ENCODE results near the gene BRMS1.
A peak's percentile ranks its signal among the peaks of the same experiment; 100 is the strongest.

The BRMS1 gene

DNA sequence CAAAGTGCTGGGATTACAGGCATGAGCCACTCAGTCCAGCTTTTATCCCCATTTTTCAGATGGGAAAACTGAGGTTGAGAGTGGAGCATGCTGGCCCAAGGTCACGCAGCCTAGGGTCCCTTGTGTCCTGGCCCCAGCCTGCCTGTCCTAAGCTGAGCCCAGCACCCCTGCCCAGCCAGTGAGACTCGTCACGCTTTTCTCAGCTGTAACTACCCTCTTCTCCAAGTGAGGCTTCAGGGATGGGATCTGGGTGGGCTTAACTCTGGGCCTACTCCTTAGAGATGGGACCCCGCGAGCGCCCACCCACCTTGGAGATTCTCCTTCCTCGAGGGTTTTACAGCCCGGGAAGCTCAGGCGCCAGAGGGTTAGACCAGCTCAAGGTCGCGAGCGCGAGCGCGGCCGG, 53.6 kb downstream of the BRMS1 start:
- no peak overlapping the region for H3K27ac ChIP-seq (ENCODE audit: low read length)
- H3K27me3 ChIP-seq (ENCODE audit: low read depth, low read length), result peaks cover 21% of the 10 kb centered on the region
- H3K36me3 ChIP-seq (ENCODE audit: control insufficient read depth in 1 of 2, insufficient read depth in 2 of 2, low read length in 2 of 2), result peaks cover 0 to 7% of the 10 kb centered on the region in 2 donors
- peaks cover 12 to 32% of the 10 kb centered on the region in 2 donors for H3K4me1 ChIP-seq (ENCODE audit: control insufficient read depth in 1 of 2, insufficient read depth in 2 of 2, low read length in 2 of 2)
- H3K9me3 ChIP-seq (ENCODE audit: control insufficient read depth in 1 of 2, low read length in 2 of 2), result no peaks in the 10 kb centered on the region
- no peak overlapping the region for H3K4me3 ChIP-seq (ENCODE audit: low read depth in 1 of 2, low read length in 2 of 2)

DNA sequence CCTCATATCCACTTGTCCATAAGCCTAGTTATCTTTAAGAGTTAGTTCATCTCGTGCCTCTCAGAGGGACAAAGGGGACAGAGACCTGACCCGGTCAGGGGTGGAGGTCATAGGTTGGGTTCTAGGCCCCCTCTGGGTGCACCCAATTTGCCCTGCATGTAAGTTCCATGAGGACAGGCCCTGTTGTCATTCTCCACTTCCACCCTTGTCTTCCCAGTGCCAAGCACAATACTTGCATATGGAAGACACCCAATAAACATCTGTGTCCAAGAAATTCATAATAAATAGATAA, 54.6 kb downstream of the BRMS1 start:
- H3K9me3 ChIP-seq (ENCODE audit: control insufficient read depth in 1 of 2, low read length in 2 of 2), result no peaks in the 10 kb centered on the region
- peaks cover 21% of the 10 kb centered on the region for H3K27me3 ChIP-seq (ENCODE audit: low read depth, low read length)
- peak overlapping the region in 1 of 2 donors; percentile 78 for H3K4me3 ChIP-seq (ENCODE audit: low read depth in 1 of 2, low read length in 2 of 2)
- H3K36me3 ChIP-seq (ENCODE audit: control insufficient read depth in 1 of 2, insufficient read depth in 2 of 2, low read length in 2 of 2), result peaks cover 7% of the 10 kb centered on the region in 2 donors
- no peak overlapping the region for H3K27ac ChIP-seq (ENCODE audit: low read length)
- peaks cover 12 to 32% of the 10 kb centered on the region in 2 donors for H3K4me1 ChIP-seq (ENCODE audit: control insufficient read depth in 1 of 2, insufficient read depth in 2 of 2, low read length in 2 of 2)

DNA sequence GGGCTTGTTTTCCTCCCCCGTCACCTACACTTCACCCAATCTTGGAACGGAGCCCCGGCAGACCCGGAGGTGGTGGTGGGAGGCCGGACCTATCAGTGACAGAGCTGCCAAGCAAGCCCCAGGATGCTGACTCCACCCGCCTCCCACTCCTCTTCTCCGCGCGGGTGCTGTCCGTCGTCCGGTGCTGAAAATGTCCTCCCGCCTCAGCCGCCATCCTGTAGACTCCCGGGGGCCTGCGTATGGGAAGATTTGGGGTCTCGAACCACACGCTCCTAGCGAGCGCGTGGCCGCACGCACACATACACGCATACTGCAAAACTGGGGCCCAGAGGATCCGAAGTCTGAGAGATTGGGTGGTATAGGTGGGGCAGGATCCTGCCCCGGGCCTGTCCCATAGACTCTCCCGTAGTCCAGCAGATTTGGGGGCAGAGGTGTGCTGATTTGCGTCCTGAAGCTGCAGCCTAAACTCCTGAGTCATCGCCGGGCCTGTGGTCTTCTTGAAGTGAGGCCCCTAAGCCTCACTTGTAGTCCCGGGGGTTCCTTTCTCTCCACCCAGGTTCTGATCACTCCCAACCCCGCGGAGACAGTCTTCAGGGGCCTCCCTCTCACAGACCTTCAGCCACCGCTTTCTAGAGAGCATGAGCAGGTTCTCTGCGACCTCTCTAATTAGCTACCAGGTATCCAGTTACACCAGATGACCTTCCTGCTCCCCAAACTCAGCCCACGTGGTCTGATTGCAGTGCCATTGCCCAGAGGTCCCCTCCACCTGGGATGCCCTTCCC, 55.2 kb downstream of the BRMS1 start:
- H3K27ac ChIP-seq (ENCODE audit: low read length), result peak overlapping the region; percentile 80
- H3K27me3 ChIP-seq (ENCODE audit: low read depth, low read length), result peaks cover 21% of the 10 kb centered on the region
- H3K4me3 ChIP-seq (ENCODE audit: low read depth in 1 of 2, low read length in 2 of 2), result peak overlapping the region; percentile 78 to 90
- H3K9me3 ChIP-seq (ENCODE audit: control insufficient read depth in 1 of 2, low read length in 2 of 2), result no peaks in the 10 kb centered on the region
- H3K36me3 ChIP-seq (ENCODE audit: control insufficient read depth in 1 of 2, insufficient read depth in 2 of 2, low read length in 2 of 2), result peaks cover 7 to 10% of the 10 kb centered on the region in 2 donors
- H3K4me1 ChIP-seq (ENCODE audit: control insufficient read depth in 1 of 2, insufficient read depth in 2 of 2, low read length in 2 of 2), result peaks cover 12 to 32% of the 10 kb centered on the region in 2 donors

DNA sequence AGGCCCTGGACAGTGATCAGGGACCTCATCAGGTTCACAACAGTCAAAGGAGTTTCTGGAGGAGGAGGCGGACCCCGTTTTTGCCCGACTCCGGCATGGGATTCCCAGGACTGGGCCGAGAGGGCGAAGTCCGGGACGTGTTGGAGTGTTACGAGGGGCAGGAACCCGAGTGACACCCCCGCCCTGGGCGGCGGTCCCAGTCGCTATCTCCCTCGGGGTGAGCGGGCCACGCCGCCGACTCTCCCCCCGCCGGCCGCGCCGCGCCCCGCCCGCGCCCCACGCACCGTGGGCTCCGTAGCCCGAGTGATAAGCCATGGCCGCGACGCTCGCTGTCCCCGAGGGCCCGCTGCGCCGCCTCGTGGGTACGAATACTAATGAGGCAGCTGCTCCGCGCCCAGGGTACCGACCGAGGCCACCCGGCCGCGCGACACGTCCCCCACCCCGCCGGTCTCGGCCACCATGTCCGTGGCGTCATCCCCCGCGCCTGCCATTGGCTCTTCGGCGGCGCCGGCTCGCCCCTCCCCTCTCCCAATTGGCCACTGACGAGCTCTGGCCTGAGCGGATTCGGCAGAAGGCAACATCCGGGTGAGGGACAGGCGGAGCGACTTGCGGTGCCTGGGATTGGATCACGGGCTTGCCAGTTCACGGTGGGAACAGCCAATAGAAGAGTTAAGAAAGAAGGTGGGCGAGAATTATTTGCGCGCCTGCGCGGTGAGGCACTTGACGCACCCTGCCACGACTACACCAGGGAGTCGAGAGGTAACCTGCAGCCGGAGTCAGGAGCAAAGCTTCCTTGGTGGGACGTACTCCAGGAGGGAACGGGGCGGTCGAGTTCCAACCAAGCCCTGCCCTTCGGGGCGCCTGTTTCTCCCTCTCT, 56.0 kb downstream of the BRMS1 start, which contains the start of gene YIF1A:
Gene YIF1A (minus strand): TSS at position 473 of the 877 bp plus-strand sequence. CDS start 158 bp downstream, at position 315.
- peaks cover 21% of the 10 kb centered on the region for H3K27me3 ChIP-seq (ENCODE audit: low read depth, low read length)
- H3K36me3 ChIP-seq (ENCODE audit: control insufficient read depth in 1 of 2, insufficient read depth in 2 of 2, low read length in 2 of 2), result peaks cover 7 to 17% of the 10 kb centered on the region in 2 donors
- H3K4me1 ChIP-seq (ENCODE audit: control insufficient read depth in 1 of 2, insufficient read depth in 2 of 2, low read length in 2 of 2), result peaks cover 12 to 32% of the 10 kb centered on the region in 2 donors
- no peaks in the 10 kb centered on the region for H3K9me3 ChIP-seq (ENCODE audit: control insufficient read depth in 1 of 2, low read length in 2 of 2)
- peak within 1 kb of the TSS; percentile 78 to 90 for H3K4me3 ChIP-seq (ENCODE audit: low read depth in 1 of 2, low read length in 2 of 2)
- peak within 1 kb of the TSS; percentile 86 for H3K27ac ChIP-seq (ENCODE audit: low read length)

DNA sequence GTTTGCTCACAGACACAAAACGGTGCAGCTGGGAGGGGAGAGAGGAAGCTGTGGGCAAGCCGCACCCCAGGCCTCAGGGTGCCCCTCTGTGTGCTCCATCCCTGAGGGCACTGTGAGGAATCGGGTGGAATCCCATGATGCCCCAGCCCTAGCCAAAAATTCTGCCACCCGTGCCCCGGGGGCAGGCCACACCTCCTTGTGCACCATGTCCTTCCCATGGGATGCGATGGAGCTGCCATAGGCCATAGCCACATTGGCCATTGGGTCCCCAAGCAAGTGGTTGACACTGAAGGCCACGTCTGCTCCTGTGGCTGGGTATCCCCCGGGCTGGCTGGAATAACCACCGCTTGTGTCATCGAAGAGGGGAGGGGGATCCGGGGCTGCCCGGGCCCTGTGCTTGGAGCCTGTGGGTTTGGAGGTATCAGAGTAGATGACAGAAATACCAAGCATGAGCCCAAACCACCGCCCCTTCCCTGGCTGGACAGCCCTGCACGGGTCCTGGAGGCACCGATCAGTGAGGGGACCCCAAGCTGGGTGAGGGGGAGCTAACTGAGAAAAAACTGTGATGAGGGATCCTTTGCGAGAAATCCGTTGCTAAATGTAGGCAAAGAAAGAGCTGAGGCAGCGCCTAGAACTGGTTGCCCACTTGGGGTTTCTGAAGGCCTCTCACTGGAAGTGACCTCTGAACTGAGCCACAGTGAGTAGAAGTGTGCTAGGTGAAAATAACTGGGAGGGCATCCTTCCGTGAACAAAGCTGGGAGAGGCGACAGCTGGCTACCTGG, 56.8 kb downstream of the BRMS1 start:
- H3K4me3 ChIP-seq (ENCODE audit: low read depth in 1 of 2, low read length in 2 of 2), result peak overlapping the region; percentile 78 to 90
- H3K27ac ChIP-seq (ENCODE audit: low read length), result peak overlapping the region; percentile 86
- peaks cover 14% of the 10 kb centered on the region for H3K27me3 ChIP-seq (ENCODE audit: low read depth, low read length)
- no peaks in the 10 kb centered on the region for H3K9me3 ChIP-seq (ENCODE audit: control insufficient read depth in 1 of 2, low read length in 2 of 2)
- H3K4me1 ChIP-seq (ENCODE audit: control insufficient read depth in 1 of 2, insufficient read depth in 2 of 2, low read length in 2 of 2), result peaks cover 12 to 35% of the 10 kb centered on the region in 2 donors
- H3K36me3 ChIP-seq (ENCODE audit: control insufficient read depth in 1 of 2, insufficient read depth in 2 of 2, low read length in 2 of 2), result peaks cover 7 to 17% of the 10 kb centered on the region in 2 donors
